Heart left ventricle (tissue), 16 donors: ENCODE measurements around the gene CHAF1A. TPM values are rescaled to one million over a fixed set of nuclear protein-coding genes. Genes with fewer than 3 reads are reported as not detected.

Experiments
- ATAC-seq, 4 donors: fragments of 200-7000 bp; cut with Tn5 transposase; one replicate each; pipeline ENCODE4 v1.9.1; 2020 to 2022; ENCODE audit warnings: moderate library complexity in 4 of 4, mild to moderate bottlenecking in 3 of 4, moderate number of reproducible peaks in 1 of 4
- DNase-seq, 5 donors: peaks; one replicate each; pipeline ENCODE4 v3.0.0-alpha.2; 2020
- H3K27ac ChIP-seq, 12 donors: fragments of 200-600 bp; sonication (generic) in 4 of 12; one replicate each; pipeline versions ENCODE4 v1.5.0 to v1.8.0; 2016 to 2022; ENCODE audit warnings: mild to moderate bottlenecking in 2 of 12
- H3K27me3 ChIP-seq, 9 donors: fragments of 200-600 bp; sonication (generic) in 2 of 9; one replicate each; pipeline versions ENCODE4 v1.5.1 to v1.8.0; 2016 to 2022; ENCODE audit warnings: mild to moderate bottlenecking in 3 of 9
- H3K36me3 ChIP-seq, 9 donors: fragments of 200-600 bp; sonication (generic) in 2 of 9; one replicate each; pipeline versions ENCODE4 v1.5.0 to v1.8.0; 2018 to 2022; ENCODE audit warnings: mild to moderate bottlenecking in 2 of 9
- H3K4me1 ChIP-seq, 12 donors: fragments of 200-600 bp; sonication (generic) in 4 of 12; one replicate each; pipeline versions ENCODE4 v1.5.0 to v1.8.0; 2016 to 2022; ENCODE audit warnings: mild to moderate bottlenecking in 3 of 12
- H3K4me3 ChIP-seq, 12 donors: fragments of 200-600 bp; sonication (generic) in 4 of 12; one replicate each; pipeline versions ENCODE4 v1.5.0 to v1.8.0; 2017 to 2022; ENCODE audit warnings: mild to moderate bottlenecking in 9 of 12, moderate library complexity in 4 of 12
- H3K9me3 ChIP-seq, 12 donors: fragments of 200-600 bp; sonication (generic) in 4 of 12; one replicate each; pipeline versions ENCODE4 v1.5.0 to v1.8.0; 2016 to 2022; ENCODE audit warnings: mild to moderate bottlenecking in 1 of 12
- POLR2A ChIP-seq, 2 donors: fragments of 450-650 bp; IDR thresholded peaks; one replicate each; pipeline ENCODE4 v1.6.1; 2017; ENCODE audit warnings: antibody characterized with exemption in 2 of 2, mild to moderate bottlenecking in 2 of 2, moderate library complexity in 2 of 2
- WGBS, 4 donors: extraction: QIAGEN DNeasy Blood & Tissue Kit in 2 of 4; methylation state at CpG; one replicate each; pipeline versions ENCODE4 v1.1.5 to v1.1.7; 2013 to 2018; 5-methylcytosine and 5-hydroxymethylcytosine counted together
- intact Hi-C, 10 donors: fragments of 100-400 bp; cut with DNase I; formaldehyde crosslinking; loops; one replicate each; pipeline versions ENCODE4 v1.11.1 to v1.14.2; 2022
- polyA plus RNA-seq, 2 donors: library from polyadenylated mRNA; stranded (reverse); fragments of 200-250 nt; gene quantifications; one replicate each; pipeline ENCODE4 v1.2.3, GENCODE V29; 2013
- total RNA-seq, 9 donors: library from RNA; depleted of rRNA in 2 of 9; stranded (reverse); fragments of >200 nt in 2 of 9; fragmentation: NEBNext Ultra II Directional in 3 of 9; extraction: Animal tissue kit (Norgen Biotek cat#: 25700) in 3 of 9; gene quantifications; one replicate each; pipeline versions ENCODE4 v1.1.0 to v1.2.4, GENCODE V29; 2016 to 2023
- TF ChIP-seq, protein P1 (sequence below), 12 donors: fragments of 200-600 bp; sonication (generic) in 4 of 12; IDR thresholded peaks; one replicate each; pipeline versions ENCODE4 v1.5.0 to v1.8.0; 2018 to 2022; ENCODE audit warnings: antibody characterized with exemption in 12 of 12, mild to moderate bottlenecking in 5 of 12
- donor health status: ischemic (EF 13 %, LVEDD 7.1; RV severe dilation, severe dysfunction).
- donor health status: healthy with polysubstance abuse.
- donor health status: DM: no; HTN: yes; CAD: no.
- donor health status: DM: no; HTN: no; CAD: no.
- donor health status: ischemic (EF 25% LVEDD 6.9; RV normal size, moderate dysfunction).
- donor health status: ischemic (EF 25% LVEDD 5.7; RV mildly dilated, moderate dysfunction).
- donor health status: healthy.
- donor health status: DM: yes; HTN: yes; CAD: no.
- donor health status: ischemic (EF 35%, LVEDD 5.7; RV mildly dilated, moderate dysfunction).
- donor health status: nonischemic (EF 11% LVEDD 7.7; RV severe dilation, severe dysfunction).
- donor health status: DM: yes; HTN: yes; CAD: no.
- donor health status: PGD.
- donor health status: ischemic (EF 29% LVEDD 5.4; RV normal size, mild dysfunction).
- donor health status: nonischemic (EF 23%, LVEDD 6.1; RV moderate dilation, normal function).

Gene CHAF1A
- total and polyA plus RNA-seq, 11 donors: 2.9 to 10.7 (median 5.5) TPM

- H3K27me3 ChIP-seq: no peaks in the 10 kb centered on the region
- 89 to 94% (median 92%) methylated on average over 34 to 50 of the region's 50 CpGs for WGBS, 4 donors
- H3K4me1 ChIP-seq: no peaks in the 10 kb centered on the region
- no peak overlapping the region for H3K27ac ChIP-seq
- no peak for ATAC-seq
- TF ChIP-seq POLR2A (IDR thresholded peaks at IDR 0.05): no peak
- TF ChIP-seq, protein P1, sequence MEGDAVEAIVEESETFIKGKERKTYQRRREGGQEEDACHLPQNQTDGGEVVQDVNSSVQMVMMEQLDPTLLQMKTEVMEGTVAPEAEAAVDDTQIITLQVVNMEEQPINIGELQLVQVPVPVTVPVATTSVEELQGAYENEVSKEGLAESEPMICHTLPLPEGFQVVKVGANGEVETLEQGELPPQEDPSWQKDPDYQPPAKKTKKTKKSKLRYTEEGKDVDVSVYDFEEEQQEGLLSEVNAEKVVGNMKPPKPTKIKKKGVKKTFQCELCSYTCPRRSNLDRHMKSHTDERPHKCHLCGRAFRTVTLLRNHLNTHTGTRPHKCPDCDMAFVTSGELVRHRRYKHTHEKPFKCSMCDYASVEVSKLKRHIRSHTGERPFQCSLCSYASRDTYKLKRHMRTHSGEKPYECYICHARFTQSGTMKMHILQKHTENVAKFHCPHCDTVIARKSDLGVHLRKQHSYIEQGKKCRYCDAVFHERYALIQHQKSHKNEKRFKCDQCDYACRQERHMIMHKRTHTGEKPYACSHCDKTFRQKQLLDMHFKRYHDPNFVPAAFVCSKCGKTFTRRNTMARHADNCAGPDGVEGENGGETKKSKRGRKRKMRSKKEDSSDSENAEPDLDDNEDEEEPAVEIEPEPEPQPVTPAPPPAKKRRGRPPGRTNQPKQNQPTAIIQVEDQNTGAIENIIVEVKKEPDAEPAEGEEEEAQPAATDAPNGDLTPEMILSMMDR (IDR thresholded peaks at IDR 0.05): no peak
- intact Hi-C loops: no loop called here
- no peak overlapping the region for H3K4me3 ChIP-seq
- no peak for DNase-seq
- H3K36me3 ChIP-seq: peaks cover 0 to 85% (median 65%) of the 10 kb centered on the region in 9 donors
- no peaks in the 10 kb centered on the region for H3K9me3 ChIP-seq
Measured at GRCh38 chr19:4361152-4362046, 41.0 kb upstream of the CHAF1A start.

GRCh38 chr19:4362101-4362828, 40.2 kb upstream of the CHAF1A start:
- DNase-seq: no peak
- Histone ChIP-seq H3K27me3 (no peaks in the 10 kb centered on the region), H3K27ac (no peak overlapping the region), H3K36me3 (peaks cover 0 to 92% (median 68%) of the 10 kb centered on the region in 9 donors), H3K4me3 (no peak overlapping the region), H3K4me1 (peaks cover 0 to 3% (median 0%) of the 10 kb centered on the region in 12 donors), H3K9me3 (no peaks in the 10 kb centered on the region)
- WGBS, 4 donors: 85 to 92% (median 88%) methylated on average over 19 to 32 of the region's 32 CpGs
- no peak for TF ChIP-seq POLR2A (IDR thresholded peaks at IDR 0.05)
- TF ChIP-seq, protein P1 (IDR thresholded peaks at IDR 0.05): no peak
- intact Hi-C loops: no loop called here
- ATAC-seq: no peak

- ATAC-seq (no peak), DNase-seq (no peak)
- peaks cover 0 to 11% (median 6%) of the 10 kb centered on the region in 12 donors for H3K4me1 ChIP-seq
- H3K9me3 ChIP-seq: no peaks in the 10 kb centered on the region
- no peak overlapping the region for H3K27ac ChIP-seq
- H3K27me3 ChIP-seq: no peaks in the 10 kb centered on the region
- intact Hi-C loops: no loop called here
- peaks cover 0 to 94% (median 67%) of the 10 kb centered on the region in 9 donors for H3K36me3 ChIP-seq
- TF ChIP-seq, protein P1 (IDR thresholded peaks at IDR 0.05): no peak
- no peak for TF ChIP-seq POLR2A (IDR thresholded peaks at IDR 0.05)
- WGBS, 4 donors: 82 to 88% (median 87%) methylated on average over 9 to 22 of the region's 22 CpGs
- no peak overlapping the region for H3K4me3 ChIP-seq
Measured at GRCh38 chr19:4362831-4363545, 39.5 kb upstream of the CHAF1A start.
